Measurements from ENCODE around the gene RNU1-1. TPM values are rescaled to one million over a fixed set of nuclear protein-coding genes. Genes with fewer than 3 reads are reported as not detected.
"Not testable (repeated sequence)": the region's sequence is repeated elsewhere in the genome, so short reads cannot be mapped to it uniquely, and the experiment has no call there.

RNU1-1 gene
- total and polyA plus RNA-seq, 4 donors: under 0.01 to 3,134 TPM; not detected in 2

DNA sequence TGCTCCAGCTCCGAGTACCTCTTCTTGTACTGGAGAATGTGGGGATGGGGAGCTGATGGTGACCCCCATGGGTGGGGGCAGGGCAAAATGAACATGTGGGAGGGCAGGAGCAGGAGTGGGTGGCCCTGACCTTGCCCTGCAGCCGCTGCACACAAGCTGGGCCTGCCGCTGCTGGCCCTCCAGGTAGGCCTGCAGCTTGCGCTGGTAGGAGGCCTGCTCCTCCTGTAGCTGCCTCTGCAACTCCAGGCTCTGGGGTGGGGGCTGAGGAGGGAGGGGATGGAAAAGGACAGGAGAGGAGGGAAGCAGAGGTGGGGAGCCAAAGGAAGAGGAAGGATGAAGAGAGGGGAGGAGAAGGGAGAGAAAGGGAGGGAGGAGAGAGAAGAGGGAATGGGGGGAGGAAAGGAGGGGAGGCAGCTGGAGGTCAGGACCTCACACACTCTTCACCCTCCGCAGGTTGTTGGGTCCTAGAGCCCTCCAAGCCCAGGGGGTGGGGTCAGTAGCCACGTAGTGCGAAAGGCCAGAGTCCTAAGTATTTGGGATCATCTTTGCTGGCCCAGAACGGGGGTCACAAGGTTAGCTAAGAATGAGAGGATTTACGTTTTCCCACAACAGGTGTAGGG, 22.9 kb downstream of the RNU1-1 start:
- ATAC-seq (ENCODE audit: insufficient read depth, low FRiP score) (no peak), DNase-seq (no peak)
- TF ChIP-seq, protein P1, sequence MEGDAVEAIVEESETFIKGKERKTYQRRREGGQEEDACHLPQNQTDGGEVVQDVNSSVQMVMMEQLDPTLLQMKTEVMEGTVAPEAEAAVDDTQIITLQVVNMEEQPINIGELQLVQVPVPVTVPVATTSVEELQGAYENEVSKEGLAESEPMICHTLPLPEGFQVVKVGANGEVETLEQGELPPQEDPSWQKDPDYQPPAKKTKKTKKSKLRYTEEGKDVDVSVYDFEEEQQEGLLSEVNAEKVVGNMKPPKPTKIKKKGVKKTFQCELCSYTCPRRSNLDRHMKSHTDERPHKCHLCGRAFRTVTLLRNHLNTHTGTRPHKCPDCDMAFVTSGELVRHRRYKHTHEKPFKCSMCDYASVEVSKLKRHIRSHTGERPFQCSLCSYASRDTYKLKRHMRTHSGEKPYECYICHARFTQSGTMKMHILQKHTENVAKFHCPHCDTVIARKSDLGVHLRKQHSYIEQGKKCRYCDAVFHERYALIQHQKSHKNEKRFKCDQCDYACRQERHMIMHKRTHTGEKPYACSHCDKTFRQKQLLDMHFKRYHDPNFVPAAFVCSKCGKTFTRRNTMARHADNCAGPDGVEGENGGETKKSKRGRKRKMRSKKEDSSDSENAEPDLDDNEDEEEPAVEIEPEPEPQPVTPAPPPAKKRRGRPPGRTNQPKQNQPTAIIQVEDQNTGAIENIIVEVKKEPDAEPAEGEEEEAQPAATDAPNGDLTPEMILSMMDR (IDR thresholded peaks at IDR 0.05; ENCODE audit: control extremely low read depth, extremely low read depth): no peak
- H3K9me3 ChIP-seq (ENCODE audit: control insufficient read depth in 4 of 4, insufficient read depth in 3 of 4, low read length in 3 of 4): no peaks in the 10 kb centered on the region
- H3K36me3 ChIP-seq (ENCODE audit: control insufficient read depth in 4 of 4, insufficient read depth in 4 of 4, low read length in 4 of 4): peaks cover 0 to 4% (median 3%) of the 10 kb centered on the region in 4 donors
- no peaks in the 10 kb centered on the region for H3K4me1 ChIP-seq (ENCODE audit: control insufficient read depth in 5 of 5, insufficient read depth in 5 of 5, low read length in 5 of 5)
- no peak overlapping the region for H3K4me3 ChIP-seq
- no peak overlapping the region for H3K9ac ChIP-seq (ENCODE audit: insufficient read depth in 1 of 2, low read length in 2 of 2)
- WGBS, 2 donors: 87 to 93% methylated on average over 9 of the region's 9 CpGs
- H3K27me3 ChIP-seq (ENCODE audit: control insufficient read depth in 3 of 3, insufficient read depth in 3 of 3, low read length in 2 of 3): no peaks in the 10 kb centered on the region
- H3K27ac ChIP-seq (ENCODE audit: low read depth in 1 of 2, low read length in 1 of 2): no peak overlapping the region

DNA sequence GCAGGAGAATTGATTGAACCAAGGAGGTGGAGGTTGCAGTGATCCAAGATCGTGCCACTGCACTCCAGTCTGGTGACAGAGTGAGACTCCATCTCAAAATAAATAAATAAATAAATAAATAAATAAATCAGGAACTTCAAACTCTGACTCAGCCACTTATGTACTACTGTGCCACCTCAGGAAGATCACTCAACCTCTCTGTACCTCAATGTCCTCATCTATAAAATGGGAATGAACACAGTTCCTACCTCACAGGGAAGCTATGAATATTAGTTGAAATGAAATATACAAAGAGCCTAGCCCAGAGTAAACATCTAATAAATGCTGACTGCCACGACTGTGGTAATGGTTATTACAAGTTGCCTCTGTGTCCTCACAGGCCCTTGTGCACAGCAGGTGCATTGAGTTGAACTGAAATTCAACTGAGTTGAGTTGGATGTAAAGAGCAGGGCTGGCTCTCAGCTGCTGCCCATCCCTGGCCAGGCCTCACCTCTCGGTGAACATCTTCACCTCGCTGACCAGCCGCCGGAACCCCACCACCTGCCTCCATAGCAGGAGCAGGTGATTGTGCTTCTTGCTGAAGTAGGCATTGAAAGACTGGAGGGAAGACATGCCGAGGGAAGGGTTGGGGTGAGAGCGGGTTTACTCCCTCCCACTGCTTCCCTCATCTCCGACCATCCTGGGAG, 24.7 kb downstream of the RNU1-1 start:
- not testable (repeated sequence) for ATAC-seq (ENCODE audit: insufficient read depth, low FRiP score); H3K27me3 ChIP-seq (ENCODE audit: control insufficient read depth in 3 of 3, insufficient read depth in 3 of 3, low read length in 2 of 3); H3K9me3 ChIP-seq (ENCODE audit: control insufficient read depth in 4 of 4, insufficient read depth in 3 of 4, low read length in 3 of 4); H3K9ac ChIP-seq (ENCODE audit: insufficient read depth in 1 of 2, low read length in 2 of 2); H3K27ac ChIP-seq (ENCODE audit: low read depth in 1 of 2, low read length in 1 of 2); H3K4me1 ChIP-seq (ENCODE audit: control insufficient read depth in 5 of 5, insufficient read depth in 5 of 5, low read length in 5 of 5); H3K4me3 ChIP-seq; DNase-seq
- 92 to 98% methylated on average over 9 of the region's 9 CpGs for WGBS, 2 donors
- peaks cover 4 to 12% (median 9%) of the 10 kb centered on the region in 4 donors for H3K36me3 ChIP-seq (ENCODE audit: control insufficient read depth in 4 of 4, insufficient read depth in 4 of 4, low read length in 4 of 4)

DNA sequence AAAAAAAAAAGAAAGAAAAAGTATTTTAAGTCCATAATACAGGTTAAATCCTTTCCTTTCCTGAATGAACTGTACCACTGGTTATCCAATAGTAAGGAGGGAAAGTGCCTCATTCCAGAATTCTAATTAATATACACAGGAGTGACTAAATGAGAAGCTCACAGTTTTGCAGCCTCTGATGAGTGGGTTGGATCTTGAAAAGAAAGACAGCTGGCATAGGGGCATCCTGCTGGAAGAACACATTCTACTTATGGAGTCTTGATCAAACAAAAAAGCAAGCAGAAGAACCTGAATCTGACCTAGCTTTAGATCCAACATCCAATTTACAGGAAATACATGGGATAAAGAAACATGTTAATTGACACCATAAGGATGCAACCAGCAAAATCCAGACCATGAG, 27.1 kb downstream of the RNU1-1 start:
- H3K4me3 ChIP-seq; H3K27ac ChIP-seq (ENCODE audit: low read depth in 1 of 2, low read length in 1 of 2); ATAC-seq (ENCODE audit: insufficient read depth, low FRiP score); H3K4me1 ChIP-seq (ENCODE audit: control insufficient read depth in 5 of 5, insufficient read depth in 5 of 5, low read length in 5 of 5); H3K27me3 ChIP-seq (ENCODE audit: control insufficient read depth in 3 of 3, insufficient read depth in 3 of 3, low read length in 2 of 3); DNase-seq; H3K9me3 ChIP-seq (ENCODE audit: control insufficient read depth in 4 of 4, insufficient read depth in 3 of 4, low read length in 3 of 4); H3K9ac ChIP-seq (ENCODE audit: insufficient read depth in 1 of 2, low read length in 2 of 2): not testable (repeated sequence)
- H3K36me3 ChIP-seq (ENCODE audit: control insufficient read depth in 4 of 4, insufficient read depth in 4 of 4, low read length in 4 of 4): peaks cover 4 to 23% (median 9%) of the 10 kb centered on the region in 4 donors

DNA sequence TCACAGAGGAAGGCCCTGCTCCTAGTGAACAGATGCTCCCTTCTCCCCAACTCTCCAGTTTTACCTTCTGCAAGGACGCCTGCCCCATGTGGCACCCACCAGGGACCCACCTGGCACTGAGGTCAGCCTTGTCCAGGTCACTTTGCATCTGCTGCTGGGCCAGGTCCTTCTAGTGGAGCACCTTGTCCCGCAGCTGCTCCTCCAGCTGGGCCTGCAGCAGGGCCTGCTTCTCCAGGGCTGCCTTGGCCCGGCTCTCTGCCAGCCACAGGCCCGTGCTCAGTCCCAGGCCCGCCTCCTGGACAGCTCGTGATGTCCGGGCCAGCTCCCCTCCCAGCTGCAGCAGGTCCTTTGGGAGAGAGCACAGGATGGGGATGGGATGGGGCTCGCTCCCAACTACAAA, 27.8 kb downstream of the RNU1-1 start:
- H3K9me3 ChIP-seq (ENCODE audit: control insufficient read depth in 4 of 4, insufficient read depth in 3 of 4, low read length in 3 of 4); H3K4me1 ChIP-seq (ENCODE audit: control insufficient read depth in 5 of 5, insufficient read depth in 5 of 5, low read length in 5 of 5); H3K9ac ChIP-seq (ENCODE audit: insufficient read depth in 1 of 2, low read length in 2 of 2); H3K27me3 ChIP-seq (ENCODE audit: control insufficient read depth in 3 of 3, insufficient read depth in 3 of 3, low read length in 2 of 3); DNase-seq; H3K27ac ChIP-seq (ENCODE audit: low read depth in 1 of 2, low read length in 1 of 2); H3K4me3 ChIP-seq; ATAC-seq (ENCODE audit: insufficient read depth, low FRiP score): not testable (repeated sequence)
- peaks cover 4 to 26% (median 10%) of the 10 kb centered on the region in 4 donors for H3K36me3 ChIP-seq (ENCODE audit: control insufficient read depth in 4 of 4, insufficient read depth in 4 of 4, low read length in 4 of 4)
- WGBS, 2 donors: 95 to 96% methylated on average over 8 of the region's 8 CpGs

DNA sequence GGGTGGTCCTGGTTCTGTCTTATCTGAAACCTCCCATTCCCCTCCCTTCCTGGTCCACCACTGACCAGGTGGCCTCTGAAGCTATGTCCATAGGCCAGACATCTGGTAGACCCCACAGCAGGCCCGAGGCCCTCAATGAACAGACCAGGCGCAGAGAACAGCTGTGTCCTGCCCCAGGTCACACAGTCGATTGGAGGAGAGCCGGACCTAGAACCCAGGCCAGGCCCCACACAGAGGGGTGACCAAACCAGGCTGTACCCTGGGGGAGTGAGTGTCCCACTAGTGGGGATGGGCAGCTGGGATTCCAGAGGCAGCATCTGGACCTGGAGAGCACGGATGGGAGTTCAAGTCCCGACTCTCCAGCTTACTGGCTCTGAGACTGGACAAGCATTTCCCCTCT, 29.2 kb downstream of the RNU1-1 start:
- H3K36me3 ChIP-seq (ENCODE audit: control insufficient read depth in 4 of 4, insufficient read depth in 4 of 4, low read length in 4 of 4): peaks cover 4 to 30% (median 15%) of the 10 kb centered on the region in 4 donors
- no peak overlapping the region for H3K9ac ChIP-seq (ENCODE audit: insufficient read depth in 1 of 2, low read length in 2 of 2)
- no peaks in the 10 kb centered on the region for H3K9me3 ChIP-seq (ENCODE audit: control insufficient read depth in 4 of 4, insufficient read depth in 3 of 4, low read length in 3 of 4)
- TF ChIP-seq, protein P1 (IDR thresholded peaks at IDR 0.05; ENCODE audit: control extremely low read depth, extremely low read depth): no peak
- ATAC-seq (ENCODE audit: insufficient read depth, low FRiP score) (no peak), DNase-seq (no peak)
- 91 to 93% methylated on average over 6 of the region's 6 CpGs for WGBS, 2 donors
- H3K4me1 ChIP-seq (ENCODE audit: control insufficient read depth in 5 of 5, insufficient read depth in 5 of 5, low read length in 5 of 5): no peaks in the 10 kb centered on the region
- no peak overlapping the region for H3K27ac ChIP-seq (ENCODE audit: low read depth in 1 of 2, low read length in 1 of 2)
- no peak overlapping the region for H3K4me3 ChIP-seq
- no peaks in the 10 kb centered on the region for H3K27me3 ChIP-seq (ENCODE audit: control insufficient read depth in 3 of 3, insufficient read depth in 3 of 3, low read length in 2 of 3)
